Measurements from ENCODE around the gene CYB5RL.

CYB5RL gene

GRCh38 chr1:54225986-54226559, 26.2 kb upstream of the CYB5RL start:
- TF ChIP-seq CTCF (IDR thresholded peaks at IDR 0.05; ENCODE audit: low read depth, low read length) = no peak
- no peak overlapping the region for H3K4me3 ChIP-seq (ENCODE audit: low read depth, low read length)

GRCh38 chr1:54225378-54225777, 25.5 kb upstream of the CYB5RL start:
- TF ChIP-seq CTCF (IDR thresholded peaks at IDR 0.05; ENCODE audit: low read depth, low read length) = no peak
- H3K4me3 ChIP-seq (ENCODE audit: low read depth, low read length) = no peak overlapping the region

- H3K4me3 ChIP-seq (ENCODE audit: low read depth, low read length) = no peak overlapping the region
- TF ChIP-seq CTCF (IDR thresholded peaks at IDR 0.05; ENCODE audit: low read depth, low read length) = no peak
Observed at GRCh38 chr1:54224233-54224632, 24.4 kb upstream of the CYB5RL start.

GRCh38 chr1:54223441-54224202, 23.8 kb upstream of the CYB5RL start:
- H3K4me3 ChIP-seq (ENCODE audit: low read depth, low read length) = no peak overlapping the region
- TF ChIP-seq CTCF (IDR thresholded peaks at IDR 0.05; ENCODE audit: low read depth, low read length) = no peak

GRCh38 chr1:54222711-54223110, 22.9 kb upstream of the CYB5RL start:
- no peak for TF ChIP-seq CTCF (IDR thresholded peaks at IDR 0.05; ENCODE audit: low read depth, low read length)
- H3K4me3 ChIP-seq (ENCODE audit: low read depth, low read length) = no peak overlapping the region

GRCh38 chr1:54221867-54222484, 22.1 kb upstream of the CYB5RL start:
- no peak overlapping the region for H3K4me3 ChIP-seq (ENCODE audit: low read depth, low read length)
- TF ChIP-seq CTCF (IDR thresholded peaks at IDR 0.05; ENCODE audit: low read depth, low read length) = no peak
